ENCODE results near the gene LAMP5.
A peak's percentile ranks its signal among the peaks of the same experiment; 100 is the strongest.

Gene LAMP5

GRCh38 chr20:9515741-9516233 lies 1.4 kb downstream of the LAMP5 start:
- Histone ChIP-seq H3K4me1 (ENCODE audit: control insufficient read depth, insufficient read depth, low read length) (peaks cover 19% of the 10 kb centered on the region), H3K36me3 (ENCODE audit: insufficient read depth, low read length) (no peaks in the 10 kb centered on the region), H3K27me3 (ENCODE audit: control insufficient read depth, insufficient read depth, low read length) (peaks cover 98% of the 10 kb centered on the region), H3K4me2 (ENCODE audit: low read length) (peak overlapping the region; percentile 71), H3K9ac (ENCODE audit: low read depth, low read length) (no peak overlapping the region), H3K9me3 (replicated peaks; ENCODE audit: low read length) (no peaks in the 10 kb centered on the region), H3K4me3 (ENCODE audit: low read length) (peak overlapping the region; percentile 53)

- no peak overlapping the region for H3K9ac ChIP-seq (ENCODE audit: low read depth, low read length)
- peaks cover 19% of the 10 kb centered on the region for H3K4me1 ChIP-seq (ENCODE audit: control insufficient read depth, insufficient read depth, low read length)
- H3K9me3 ChIP-seq (replicated peaks; ENCODE audit: low read length), result no peaks in the 10 kb centered on the region
- H3K4me3 ChIP-seq (ENCODE audit: low read length), result peak overlapping the region; percentile 53
- H3K4me2 ChIP-seq (ENCODE audit: low read length), result peak overlapping the region; percentile 71
- H3K27me3 ChIP-seq (ENCODE audit: control insufficient read depth, insufficient read depth, low read length), result peaks cover 96% of the 10 kb centered on the region
- no peaks in the 10 kb centered on the region for H3K36me3 ChIP-seq (ENCODE audit: insufficient read depth, low read length)
These were observed 2.0 kb downstream of the LAMP5 start for GRCh38 chr20:9516234-9516871.

DNA sequence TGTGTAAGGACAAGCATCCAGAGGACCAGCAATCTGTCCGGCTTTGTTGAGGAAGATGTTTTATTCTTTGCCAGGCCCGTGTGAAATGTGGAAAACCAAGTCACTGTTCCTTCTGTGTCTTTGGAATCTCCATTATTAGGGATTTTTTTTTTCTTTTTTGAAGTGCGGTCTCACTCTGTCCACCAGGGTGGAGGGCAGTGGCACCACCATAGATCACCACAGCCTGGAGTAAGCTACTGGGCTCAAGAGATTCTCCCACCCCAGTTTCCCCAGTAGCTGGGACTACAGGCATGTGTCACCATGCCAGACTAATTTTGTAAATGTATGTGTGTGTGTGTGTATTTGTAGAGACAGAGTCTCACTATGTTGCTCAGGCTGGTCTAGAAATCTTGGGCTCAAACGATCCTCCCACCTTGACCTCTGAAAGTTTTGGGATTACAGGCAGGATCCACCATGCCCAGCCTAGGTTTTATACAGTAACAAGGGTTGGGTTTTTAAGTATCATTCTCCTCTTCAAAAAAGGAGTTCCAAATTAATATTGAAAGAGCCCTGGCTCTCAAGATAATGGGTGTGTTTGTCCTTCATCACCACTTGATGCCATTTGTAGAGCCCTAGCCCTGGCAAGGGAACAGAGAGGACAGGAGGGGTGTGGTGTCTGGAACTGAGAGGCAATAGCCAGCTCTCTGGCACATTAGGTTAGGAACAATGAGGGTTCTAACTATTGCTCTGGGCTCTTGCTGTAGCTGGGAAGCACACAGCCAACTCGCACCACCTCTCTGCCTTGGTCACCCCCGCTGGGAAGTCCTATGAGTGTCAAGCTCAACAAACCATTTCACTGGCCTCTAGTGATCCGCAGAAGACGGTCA lies 3.1 kb downstream of the LAMP5 start:
- Histone ChIP-seq H3K27me3 (ENCODE audit: control insufficient read depth, insufficient read depth, low read length) (peaks cover 90% of the 10 kb centered on the region), H3K36me3 (ENCODE audit: insufficient read depth, low read length) (no peaks in the 10 kb centered on the region), H3K4me3 (ENCODE audit: low read length) (no peak overlapping the region), H3K4me1 (ENCODE audit: control insufficient read depth, insufficient read depth, low read length) (peaks cover 19% of the 10 kb centered on the region), H3K9me3 (replicated peaks; ENCODE audit: low read length) (no peaks in the 10 kb centered on the region), H3K4me2 (ENCODE audit: low read length) (no peak overlapping the region), H3K9ac (ENCODE audit: low read depth, low read length) (no peak overlapping the region)

- Histone ChIP-seq H3K9me3 (replicated peaks; ENCODE audit: low read length) (no peaks in the 10 kb centered on the region), H3K4me3 (ENCODE audit: low read length) (no peak overlapping the region), H3K4me1 (ENCODE audit: control insufficient read depth, insufficient read depth, low read length) (peaks cover 19% of the 10 kb centered on the region), H3K9ac (ENCODE audit: low read depth, low read length) (no peak overlapping the region), H3K27me3 (ENCODE audit: control insufficient read depth, insufficient read depth, low read length) (peaks cover 81% of the 10 kb centered on the region), H3K4me2 (ENCODE audit: low read length) (no peak overlapping the region), H3K36me3 (ENCODE audit: insufficient read depth, low read length) (no peaks in the 10 kb centered on the region)
These were observed 4.3 kb downstream of the LAMP5 start for GRCh38 chr20:9518576-9519175.

DNA sequence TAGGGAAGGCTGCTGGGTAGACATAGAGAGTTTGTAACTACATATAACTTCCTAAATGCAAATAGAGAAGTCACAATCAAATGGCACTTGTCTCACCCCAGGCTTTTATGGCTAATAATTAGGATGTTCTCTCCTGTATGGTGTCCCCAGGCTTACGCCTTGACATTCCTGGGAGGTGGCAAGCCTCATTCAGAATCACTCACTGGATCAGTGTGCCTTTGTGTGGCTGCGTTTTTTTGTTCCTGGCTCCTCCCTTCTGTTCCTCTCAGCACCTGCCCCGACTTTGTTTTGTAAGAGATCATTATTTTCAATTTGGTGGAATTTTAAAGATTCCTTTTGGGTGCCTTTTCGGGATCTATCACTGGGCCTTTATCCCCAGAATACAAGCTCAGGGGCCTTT lies 5.7 kb downstream of the LAMP5 start:
- Histone ChIP-seq H3K27me3 (ENCODE audit: control insufficient read depth, insufficient read depth, low read length) (peaks cover 68% of the 10 kb centered on the region), H3K4me1 (ENCODE audit: control insufficient read depth, insufficient read depth, low read length) (peaks cover 14% of the 10 kb centered on the region), H3K36me3 (ENCODE audit: insufficient read depth, low read length) (no peaks in the 10 kb centered on the region), H3K9me3 (replicated peaks; ENCODE audit: low read length) (no peaks in the 10 kb centered on the region), H3K4me2 (ENCODE audit: low read length) (no peak overlapping the region), H3K9ac (ENCODE audit: low read depth, low read length) (no peak overlapping the region), H3K4me3 (ENCODE audit: low read length) (no peak overlapping the region)

DNA sequence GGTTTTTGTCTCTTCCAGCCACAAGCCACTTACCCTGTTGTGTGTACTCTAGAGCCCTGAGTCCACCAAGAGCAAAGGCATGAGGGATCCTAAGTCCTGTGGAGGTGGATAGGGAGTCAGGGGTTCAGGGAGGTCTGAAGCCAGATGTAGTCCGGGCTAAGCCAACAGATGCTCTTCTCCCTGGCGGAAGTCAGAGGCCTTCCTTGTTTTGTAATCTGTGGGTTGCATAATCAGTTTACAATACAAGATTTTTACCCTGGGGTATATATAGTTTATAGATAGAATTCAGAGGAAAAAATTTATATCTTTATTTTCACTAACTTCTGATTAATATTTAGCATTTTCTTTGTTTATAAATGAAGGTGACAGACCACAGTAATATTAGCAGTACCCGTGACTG lies 9.2 kb downstream of the LAMP5 start:
- Histone ChIP-seq H3K4me3 (ENCODE audit: low read length) (no peak overlapping the region), H3K9ac (ENCODE audit: low read depth, low read length) (no peak overlapping the region), H3K4me1 (ENCODE audit: control insufficient read depth, insufficient read depth, low read length) (no peaks in the 10 kb centered on the region), H3K36me3 (ENCODE audit: insufficient read depth, low read length) (no peaks in the 10 kb centered on the region), H3K4me2 (ENCODE audit: low read length) (no peak overlapping the region), H3K27me3 (ENCODE audit: control insufficient read depth, insufficient read depth, low read length) (peaks cover 36% of the 10 kb centered on the region), H3K9me3 (replicated peaks; ENCODE audit: low read length) (no peaks in the 10 kb centered on the region)

GRCh38 chr20:9531581-9531980 lies 17.2 kb downstream of the LAMP5 start:
- no peak overlapping the region for H3K4me2 ChIP-seq (ENCODE audit: low read length)
- no peaks in the 10 kb centered on the region for H3K9me3 ChIP-seq (replicated peaks; ENCODE audit: low read length)
- H3K4me1 ChIP-seq (ENCODE audit: control insufficient read depth, insufficient read depth, low read length), result peaks cover 9% of the 10 kb centered on the region
- H3K36me3 ChIP-seq (ENCODE audit: insufficient read depth, low read length), result no peaks in the 10 kb centered on the region
- no peak overlapping the region for H3K4me3 ChIP-seq (ENCODE audit: low read length)
- H3K27me3 ChIP-seq (ENCODE audit: control insufficient read depth, insufficient read depth, low read length), result peaks cover 11% of the 10 kb centered on the region
- H3K9ac ChIP-seq (ENCODE audit: low read depth, low read length), result no peak overlapping the region

GRCh38 chr20:9532069-9532838 lies 17.9 kb downstream of the LAMP5 start:
- H3K4me1 ChIP-seq (ENCODE audit: control insufficient read depth, insufficient read depth, low read length), result peaks cover 9% of the 10 kb centered on the region
- no peak overlapping the region for H3K4me2 ChIP-seq (ENCODE audit: low read length)
- peaks cover 13% of the 10 kb centered on the region for H3K27me3 ChIP-seq (ENCODE audit: control insufficient read depth, insufficient read depth, low read length)
- H3K4me3 ChIP-seq (ENCODE audit: low read length), result no peak overlapping the region
- no peaks in the 10 kb centered on the region for H3K36me3 ChIP-seq (ENCODE audit: insufficient read depth, low read length)
- no peaks in the 10 kb centered on the region for H3K9me3 ChIP-seq (replicated peaks; ENCODE audit: low read length)
- no peak overlapping the region for H3K9ac ChIP-seq (ENCODE audit: low read depth, low read length)

GRCh38 chr20:9534025-9534424 lies 19.6 kb downstream of the LAMP5 start:
- Histone ChIP-seq H3K9me3 (replicated peaks; ENCODE audit: low read length) (no peaks in the 10 kb centered on the region), H3K4me3 (ENCODE audit: low read length) (no peak overlapping the region), H3K27me3 (ENCODE audit: control insufficient read depth, insufficient read depth, low read length) (peaks cover 13% of the 10 kb centered on the region), H3K9ac (ENCODE audit: low read depth, low read length) (no peak overlapping the region), H3K4me2 (ENCODE audit: low read length) (no peak overlapping the region), H3K4me1 (ENCODE audit: control insufficient read depth, insufficient read depth, low read length) (peaks cover 9% of the 10 kb centered on the region), H3K36me3 (ENCODE audit: insufficient read depth, low read length) (no peaks in the 10 kb centered on the region)

- no peak overlapping the region for H3K4me3 ChIP-seq (ENCODE audit: low read length)
- H3K9ac ChIP-seq (ENCODE audit: low read depth, low read length), result no peak overlapping the region
- no peaks in the 10 kb centered on the region for H3K9me3 ChIP-seq (replicated peaks; ENCODE audit: low read length)
- H3K27me3 ChIP-seq (ENCODE audit: control insufficient read depth, insufficient read depth, low read length), result peaks cover 22% of the 10 kb centered on the region
- H3K4me1 ChIP-seq (ENCODE audit: control insufficient read depth, insufficient read depth, low read length), result peaks cover 9% of the 10 kb centered on the region
- H3K36me3 ChIP-seq (ENCODE audit: insufficient read depth, low read length), result no peaks in the 10 kb centered on the region
- H3K4me2 ChIP-seq (ENCODE audit: low read length), result no peak overlapping the region
These were observed 21.1 kb downstream of the LAMP5 start for GRCh38 chr20:9535449-9535848.

DNA sequence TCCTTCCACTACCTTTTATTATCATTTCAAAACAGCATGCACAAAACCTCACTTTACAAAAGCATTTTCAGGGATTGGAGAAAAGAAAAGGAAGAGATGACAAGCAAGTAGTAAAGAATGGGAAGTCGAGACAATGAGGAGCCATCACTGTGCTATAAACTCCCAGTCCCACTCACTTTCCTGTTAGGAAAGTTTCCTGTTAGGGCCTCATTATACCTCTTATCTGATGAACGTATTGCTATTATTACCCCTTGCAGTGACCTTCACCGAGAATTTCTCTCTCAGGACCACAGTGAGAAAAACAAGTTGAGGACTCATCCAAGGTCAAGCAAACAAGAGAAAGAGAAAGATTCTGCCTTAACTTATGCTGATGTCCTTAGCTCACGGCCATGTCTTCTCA lies 28.8 kb downstream of the LAMP5 start:
- Histone ChIP-seq H3K4me3 (ENCODE audit: low read length) (no peak overlapping the region), H3K9me3 (replicated peaks; ENCODE audit: low read length) (no peaks in the 10 kb centered on the region), H3K36me3 (ENCODE audit: insufficient read depth, low read length) (no peaks in the 10 kb centered on the region), H3K4me1 (ENCODE audit: control insufficient read depth, insufficient read depth, low read length) (no peaks in the 10 kb centered on the region), H3K9ac (ENCODE audit: low read depth, low read length) (no peak overlapping the region), H3K27me3 (ENCODE audit: control insufficient read depth, insufficient read depth, low read length) (peaks cover 31% of the 10 kb centered on the region), H3K4me2 (ENCODE audit: low read length) (no peak overlapping the region)

Data from skeletal muscle satellite cell (primary cell).